Skeletal muscle satellite cell (primary cell): ENCODE measurements around the gene EZH1. TPM values are rescaled to one million over a fixed set of nuclear protein-coding genes. Genes with fewer than 3 reads are reported as not detected.

Experiments
- H3K27me3 ChIP-seq: 2 replicates; pipeline ENCODE4 v1.7.0; 2013; ENCODE audit warnings: low read length; ENCODE audit not compliant: control insufficient read depth, insufficient read depth
- H3K36me3 ChIP-seq: 2 replicates; pipeline ENCODE4 v1.7.0; 2013; ENCODE audit warnings: mild to moderate bottlenecking, control low read depth, low read length; ENCODE audit not compliant: insufficient read depth
- H3K4me1 ChIP-seq: 2 replicates; pipeline ENCODE4 v1.7.0; 2013; ENCODE audit warnings: low read length; ENCODE audit not compliant: control insufficient read depth, insufficient read depth
- H3K4me2 ChIP-seq: 2 replicates; pipeline ENCODE4 v1.7.0; 2013; ENCODE audit warnings: mild to moderate bottlenecking, low read length
- H3K4me3 ChIP-seq: 2 replicates; pipeline ENCODE4 v1.7.0; 2013; ENCODE audit warnings: low read length
- H3K9ac ChIP-seq: 2 replicates; pipeline ENCODE4 v1.7.0; 2013; ENCODE audit warnings: mild to moderate bottlenecking, low read depth, low read length, moderate library complexity
- H3K9me3 ChIP-seq: replicated peaks from 2 replicates; pipeline ENCODE4 v1.7.0; 2013; ENCODE audit warnings: mild to moderate bottlenecking, control low read depth, low read length
- total RNA-seq: library from RNA; depleted of rRNA; stranded (reverse); fragments of >200 nt; gene quantifications from 2 replicates; pipeline ENCODE4 v1.2.3, GENCODE V29; 2012; rRNA removed

Gene EZH1
- total RNA-seq = 10.9 and 11.1 TPM in 2 replicates

DNA sequence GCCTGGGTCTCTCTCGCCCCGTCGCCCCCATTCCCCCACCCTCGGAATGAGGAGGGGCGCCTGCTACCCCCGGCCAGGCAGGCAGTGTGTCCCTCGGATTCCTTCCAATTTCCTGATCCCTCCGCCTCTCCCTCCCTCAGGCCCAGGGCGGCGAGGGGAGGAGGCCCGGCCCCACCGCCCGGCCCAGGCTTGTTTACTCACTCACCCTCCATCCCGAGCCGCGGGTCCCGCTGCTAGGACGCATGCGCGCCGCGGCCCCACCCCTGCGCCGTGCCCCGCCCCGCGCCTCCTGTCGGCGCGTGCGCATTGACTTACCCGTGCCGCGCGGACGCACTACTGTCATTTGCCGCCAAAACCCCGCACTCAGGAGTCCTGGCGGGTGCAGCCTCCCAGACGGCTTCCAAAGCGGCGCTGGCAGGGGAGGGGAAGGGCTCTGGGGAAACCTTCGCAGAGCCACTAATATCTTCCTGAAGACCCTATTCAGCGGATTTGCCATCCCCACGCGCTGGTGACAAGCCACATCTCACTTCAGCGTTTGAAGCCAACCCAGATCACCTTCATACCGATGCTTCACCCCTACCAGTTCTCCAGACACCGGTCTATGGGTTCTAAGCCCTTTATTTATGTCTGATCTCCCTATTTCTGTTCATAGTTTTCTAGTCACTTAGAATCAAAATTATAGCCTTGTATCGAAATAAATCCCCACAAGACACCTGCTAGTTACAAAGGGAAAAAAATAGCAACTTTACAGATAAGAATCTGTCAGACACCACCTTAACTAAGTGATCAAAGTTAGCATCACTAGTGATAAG, at the start of gene EZH1:
EZH1 (minus strand) TSS at position 235 of the 812 bp plus-strand sequence. CDS start 16,099 bp downstream, outside the sequence.
- Histone ChIP-seq H3K9ac (peak within 1 kb of the TSS; percentile 86), H3K4me1 (peaks cover 12% of the 10 kb centered on the region), H3K4me2 (peak within 1 kb of the TSS; percentile 86), H3K9me3 (no peaks in the 10 kb centered on the region), H3K27me3 (peaks cover 20% of the 10 kb centered on the region), H3K36me3 (no peaks in the 10 kb centered on the region), H3K4me3 (peak within 1 kb of the TSS; percentile 80)

GRCh38 chr17:42792545-42792944, 47.7 kb upstream of the EZH1 start:
- Histone ChIP-seq H3K36me3 (peaks cover 14% of the 10 kb centered on the region), H3K4me3 (no peak overlapping the region), H3K4me1 (peaks cover 4% of the 10 kb centered on the region), H3K9me3 (no peaks in the 10 kb centered on the region), H3K27me3 (no peaks in the 10 kb centered on the region), H3K4me2 (no peak overlapping the region), H3K9ac (no peak overlapping the region)

DNA sequence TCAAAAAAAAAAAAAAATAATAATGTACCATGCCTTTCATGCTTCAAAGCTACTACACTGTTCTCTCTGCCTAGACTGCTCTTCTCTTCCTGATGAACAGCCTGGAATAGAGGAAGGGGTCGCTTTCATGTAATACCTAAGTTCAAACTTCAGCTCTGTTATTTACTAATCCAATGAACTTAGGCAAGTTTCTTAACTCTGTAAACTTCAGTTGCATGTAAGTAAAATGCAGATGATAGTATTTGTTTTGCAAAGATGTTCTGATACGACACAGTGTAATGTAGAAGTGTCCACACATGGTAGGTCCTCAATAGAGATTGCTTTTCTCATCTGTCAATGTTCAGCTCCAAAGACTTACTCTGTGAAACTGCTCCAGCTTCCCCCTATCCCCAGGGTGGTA, 47.1 kb upstream of the EZH1 start:
- Histone ChIP-seq H3K4me3 (no peak overlapping the region), H3K27me3 (no peaks in the 10 kb centered on the region), H3K9me3 (no peaks in the 10 kb centered on the region), H3K4me1 (no peaks in the 10 kb centered on the region), H3K36me3 (peaks cover 14% of the 10 kb centered on the region), H3K4me2 (no peak overlapping the region), H3K9ac (no peak overlapping the region)

DNA sequence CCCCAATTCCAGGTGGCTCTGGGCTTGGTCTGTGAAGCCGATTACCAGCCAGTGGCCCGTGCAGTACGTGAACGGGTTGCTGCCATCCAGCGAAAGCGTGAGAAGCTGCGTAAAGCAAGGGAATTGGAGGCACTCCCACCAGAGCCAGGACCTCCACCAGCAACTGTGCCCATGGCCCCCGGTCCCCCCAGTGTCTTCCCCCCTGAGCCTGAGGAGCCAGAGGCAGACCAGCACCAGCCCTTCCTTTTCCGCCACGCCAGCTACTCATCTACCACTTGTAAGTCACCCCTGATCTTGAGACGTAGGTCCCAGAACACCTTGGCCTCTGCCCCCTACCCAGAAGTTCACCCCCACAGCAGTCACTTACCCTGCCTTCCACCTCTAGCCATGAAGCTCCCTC, 42.4 kb upstream of the EZH1 start:
- H3K9me3 ChIP-seq = no peaks in the 10 kb centered on the region
- H3K4me2 ChIP-seq = no peak overlapping the region
- no peak overlapping the region for H3K9ac ChIP-seq
- H3K27me3 ChIP-seq = peaks cover 34% of the 10 kb centered on the region
- H3K4me1 ChIP-seq = peaks cover 30% of the 10 kb centered on the region
- peaks cover 17% of the 10 kb centered on the region for H3K36me3 ChIP-seq
- no peak overlapping the region for H3K4me3 ChIP-seq

- H3K4me3 ChIP-seq = no peak overlapping the region
- no peaks in the 10 kb centered on the region for H3K9me3 ChIP-seq
- H3K27me3 ChIP-seq = peaks cover 48% of the 10 kb centered on the region
Observed at GRCh38 chr17:42784811-42785592, 40.2 kb upstream of the EZH1 start.

GRCh38 chr17:42784409-42784808, 39.6 kb upstream of the EZH1 start:
- Histone ChIP-seq H3K4me2 (peak overlapping the region; percentile 93), H3K27me3 (peaks cover 48% of the 10 kb centered on the region), H3K9ac (no peak overlapping the region), H3K4me1 (peaks cover 50% of the 10 kb centered on the region), H3K9me3 (no peaks in the 10 kb centered on the region), H3K4me3 (no peak overlapping the region), H3K36me3 (peaks cover 18% of the 10 kb centered on the region)

More at GRCh38 chr17:42784811-42785592, 40.2 kb upstream of the EZH1 start:
- peaks cover 17% of the 10 kb centered on the region for H3K36me3 ChIP-seq
- peaks cover 45% of the 10 kb centered on the region for H3K4me1 ChIP-seq
- no peak overlapping the region for H3K9ac ChIP-seq
- peak overlapping the region; percentile 93 for H3K4me2 ChIP-seq

- H3K27me3 ChIP-seq = peaks cover 48% of the 10 kb centered on the region
- no peak overlapping the region for H3K9ac ChIP-seq
- peaks cover 50% of the 10 kb centered on the region for H3K4me1 ChIP-seq
- no peaks in the 10 kb centered on the region for H3K9me3 ChIP-seq
- H3K4me3 ChIP-seq = peak overlapping the region; percentile 49
- peak overlapping the region; percentile 93 for H3K4me2 ChIP-seq
- H3K36me3 ChIP-seq = peaks cover 23% of the 10 kb centered on the region
Observed at GRCh38 chr17:42783791-42784138, 38.9 kb upstream of the EZH1 start.

DNA sequence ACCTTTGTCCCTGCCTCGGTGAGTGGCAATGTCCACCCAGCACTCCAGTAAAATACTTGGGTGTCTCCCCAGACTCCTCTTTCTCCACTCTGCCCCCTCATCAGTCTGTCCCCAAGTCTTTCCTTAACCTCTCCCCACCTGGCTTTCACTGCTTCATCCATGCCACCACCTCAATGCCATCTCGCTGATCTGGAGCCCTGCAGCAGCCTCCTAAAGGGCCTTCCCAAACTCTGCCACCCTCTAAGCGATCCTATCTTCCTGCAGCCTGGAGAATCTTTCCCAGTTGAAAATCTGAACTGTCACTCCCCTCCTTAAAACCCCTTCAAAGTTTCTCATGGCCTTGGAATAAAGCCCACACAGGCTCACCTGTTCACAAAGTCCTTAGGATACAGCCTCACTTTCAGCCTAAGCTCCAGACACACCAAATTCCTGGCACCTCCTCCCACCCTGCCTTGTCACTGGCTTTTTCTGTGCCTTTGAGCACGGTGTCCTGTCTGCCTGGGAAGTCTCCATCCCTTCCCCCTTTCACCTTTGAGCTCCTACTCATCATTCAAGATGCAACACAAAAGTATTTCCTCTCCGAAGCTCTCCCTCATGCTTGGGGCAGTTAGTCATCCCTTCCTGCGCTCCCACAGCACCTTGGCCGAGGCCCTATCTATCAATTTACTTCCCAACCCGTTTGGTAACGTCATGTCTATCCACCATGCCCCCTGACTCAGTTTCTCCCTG, 38.4 kb upstream of the EZH1 start:
- Histone ChIP-seq H3K36me3 (peaks cover 23% of the 10 kb centered on the region), H3K4me1 (peaks cover 50% of the 10 kb centered on the region)

GRCh38 chr17:42782166-42783061, 37.6 kb upstream of the EZH1 start:
- peak overlapping the region; percentile 28 for H3K9ac ChIP-seq
- peak overlapping the region; percentile 93 for H3K4me2 ChIP-seq
- H3K4me3 ChIP-seq = peak overlapping the region; percentile 73
- H3K4me1 ChIP-seq = peaks cover 50% of the 10 kb centered on the region
- H3K9me3 ChIP-seq = no peaks in the 10 kb centered on the region
- peaks cover 48% of the 10 kb centered on the region for H3K27me3 ChIP-seq
- H3K36me3 ChIP-seq = peaks cover 29% of the 10 kb centered on the region

More for the DNA sequence above, 38.4 kb upstream of the EZH1 start:
- Histone ChIP-seq H3K9me3 (no peaks in the 10 kb centered on the region), H3K27me3 (peaks cover 48% of the 10 kb centered on the region), H3K4me3 (peak overlapping the region; percentile 73), H3K4me2 (peak overlapping the region; percentile 93), H3K9ac (peak overlapping the region; percentile 28)

DNA sequence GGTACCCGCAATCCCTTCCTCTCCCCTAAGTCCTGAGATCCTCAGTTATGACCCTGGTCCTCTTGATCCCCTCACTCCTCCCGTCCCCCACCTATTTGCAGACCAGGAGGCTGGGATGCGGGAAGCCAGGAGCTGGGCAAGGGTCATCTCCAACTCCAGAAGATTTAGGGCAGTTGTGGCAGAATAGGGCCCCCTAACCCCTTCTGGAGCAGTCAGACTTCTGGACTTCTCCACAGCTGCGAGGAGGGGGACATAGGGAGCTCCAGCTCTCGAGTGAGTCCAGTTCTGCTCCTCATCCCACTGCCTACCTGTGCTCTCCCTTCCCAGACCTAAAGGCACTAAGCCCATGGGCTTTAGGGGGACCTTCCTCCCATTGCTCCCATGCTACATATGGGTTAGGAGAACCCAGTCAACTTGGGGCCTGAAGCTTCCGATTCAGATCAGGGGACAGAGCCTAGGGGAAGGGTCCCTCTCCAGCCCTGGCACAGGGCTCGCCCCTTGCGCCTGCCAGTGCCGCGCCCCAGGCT, 36.9 kb upstream of the EZH1 start:
- Histone ChIP-seq H3K27me3 (peaks cover 48% of the 10 kb centered on the region), H3K4me3 (peak overlapping the region; percentile 73), H3K4me1 (peaks cover 50% of the 10 kb centered on the region), H3K4me2 (peak overlapping the region; percentile 93), H3K9me3 (no peaks in the 10 kb centered on the region), H3K36me3 (peaks cover 29% of the 10 kb centered on the region), H3K9ac (peak overlapping the region; percentile 80)
